ENCODE data around the gene FANCL.
"Not testable (repeated sequence)": the region's sequence is repeated elsewhere in the genome, so short reads cannot be mapped to it uniquely, and the experiment has no call there.

FANCL gene

GRCh38 chr2:58206785-58207184 is 34.3 kb downstream of the FANCL start:
- DNase-seq (ENCODE audit: low read depth, low spot score) = no peak

DNA sequence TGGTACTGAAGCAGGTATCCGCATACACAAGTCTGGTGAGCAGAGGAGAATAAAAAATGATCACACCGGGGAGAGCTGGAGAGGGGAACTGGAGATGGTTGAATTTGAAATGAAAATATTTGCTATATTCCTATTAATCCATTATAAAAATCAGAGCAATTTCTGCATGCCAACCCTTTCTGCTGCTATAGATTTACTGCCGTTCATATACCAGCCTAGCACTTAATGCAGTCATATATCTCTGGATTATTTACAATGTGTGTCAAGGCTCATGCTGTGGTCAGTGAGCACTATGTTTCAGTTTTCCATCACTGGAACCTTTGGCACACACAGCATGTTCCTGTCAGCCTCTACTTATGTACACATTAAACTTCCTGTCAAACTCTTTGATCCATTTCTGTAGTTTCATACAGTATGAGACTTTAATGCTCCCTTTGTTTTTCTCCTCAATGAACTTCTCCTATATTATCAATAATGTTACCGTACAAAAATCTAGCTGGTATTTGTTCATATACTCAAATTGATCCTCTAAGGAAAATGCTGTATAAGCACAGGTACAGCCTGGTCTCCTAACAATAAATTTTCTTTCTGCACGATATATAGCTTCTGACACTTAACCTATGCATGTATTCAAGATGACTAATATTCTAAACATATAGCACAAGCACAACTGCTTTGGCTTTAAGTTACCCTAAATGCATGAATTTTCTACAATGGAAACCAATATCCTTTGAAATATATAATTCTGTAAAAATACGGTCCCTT is 36.7 kb downstream of the FANCL start:
- no peak for DNase-seq (ENCODE audit: low read depth, low spot score)

DNA sequence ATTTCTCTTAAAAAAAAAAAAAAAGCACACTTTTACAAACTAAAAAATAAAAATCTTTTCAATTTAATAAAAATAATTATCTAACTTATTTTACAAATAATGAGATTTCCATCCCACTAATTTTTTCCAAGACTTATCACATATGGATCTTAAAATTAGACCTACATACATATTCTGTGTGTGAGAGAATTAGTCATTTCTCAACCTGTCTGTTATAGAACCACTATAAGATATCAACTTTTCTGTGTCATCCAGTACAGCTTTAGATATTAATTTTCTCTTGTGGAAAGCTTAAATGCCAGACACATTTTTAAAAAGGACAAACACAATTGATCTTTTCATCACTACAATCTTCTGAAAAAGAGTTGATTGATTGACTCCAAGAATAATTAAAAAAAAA is 38.1 kb downstream of the FANCL start:
- DNase-seq (ENCODE audit: low read depth, low spot score) = no peak

GRCh38 chr2:58202404-58202803 is 38.7 kb downstream of the FANCL start:
- DNase-seq (ENCODE audit: low read depth, low spot score) = no peak

GRCh38 chr2:58197894-58198293 is 43.2 kb downstream of the FANCL start:
- no peak for DNase-seq (ENCODE audit: low read depth, low spot score)

- DNase-seq (ENCODE audit: low read depth, low spot score) = no peak
Measured at GRCh38 chr2:58195662-58196061, 45.5 kb downstream of the FANCL start.

GRCh38 chr2:58194458-58194857 is 46.7 kb downstream of the FANCL start:
- DNase-seq (ENCODE audit: low read depth, low spot score) = no peak

- DNase-seq (ENCODE audit: low read depth, low spot score) = not testable (repeated sequence)
Measured at GRCh38 chr2:58187022-58187421, 54.1 kb downstream of the FANCL start.

- DNase-seq (ENCODE audit: low read depth, low spot score) = no peak
Measured at GRCh38 chr2:58186501-58186900, 54.6 kb downstream of the FANCL start.

- no peak for DNase-seq (ENCODE audit: low read depth, low spot score)
Measured at GRCh38 chr2:58182527-58182926, 58.6 kb downstream of the FANCL start.

DNA sequence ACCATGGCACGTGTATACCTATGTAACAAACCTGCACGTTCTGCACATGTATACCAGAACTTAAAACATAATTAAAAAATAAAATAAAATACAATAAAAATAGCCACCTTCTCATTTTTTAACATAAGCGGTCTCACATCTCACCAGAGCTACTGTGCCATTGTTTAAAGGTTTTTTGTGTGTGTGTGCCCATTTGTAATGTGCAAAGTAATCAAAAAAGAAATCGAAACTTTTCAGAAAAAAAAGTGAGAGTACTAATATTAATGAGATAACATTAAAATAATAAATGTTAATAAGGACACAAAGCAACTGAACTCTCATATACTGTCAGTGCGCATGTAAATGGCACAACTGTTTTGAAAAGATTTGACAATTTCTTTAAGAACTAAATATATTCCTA is 60.5 kb downstream of the FANCL start:
- no peak for DNase-seq (ENCODE audit: low read depth, low spot score)

GRCh38 chr2:58180175-58180574 is 61.0 kb downstream of the FANCL start:
- not testable (repeated sequence) for DNase-seq (ENCODE audit: low read depth, low spot score)

DNA sequence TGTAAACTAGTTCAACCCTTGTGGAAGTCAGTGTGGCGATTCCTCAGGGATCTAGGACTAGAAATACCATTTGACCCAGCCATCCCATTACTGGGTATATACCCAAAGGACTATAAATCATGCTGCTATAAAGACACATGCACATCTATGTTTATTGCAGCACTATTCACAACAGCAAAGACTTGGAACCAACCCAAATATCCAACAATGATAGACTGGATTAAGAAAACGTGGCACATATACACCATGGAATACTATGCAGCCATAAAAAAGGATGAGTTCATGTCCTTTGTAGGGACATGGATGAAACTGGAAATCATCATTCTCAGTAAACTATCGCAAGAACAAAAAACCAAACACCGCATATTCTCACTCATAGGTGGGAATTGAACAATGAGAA is 63.9 kb downstream of the FANCL start:
- DNase-seq (ENCODE audit: low read depth, low spot score) = not testable (repeated sequence)

DNA sequence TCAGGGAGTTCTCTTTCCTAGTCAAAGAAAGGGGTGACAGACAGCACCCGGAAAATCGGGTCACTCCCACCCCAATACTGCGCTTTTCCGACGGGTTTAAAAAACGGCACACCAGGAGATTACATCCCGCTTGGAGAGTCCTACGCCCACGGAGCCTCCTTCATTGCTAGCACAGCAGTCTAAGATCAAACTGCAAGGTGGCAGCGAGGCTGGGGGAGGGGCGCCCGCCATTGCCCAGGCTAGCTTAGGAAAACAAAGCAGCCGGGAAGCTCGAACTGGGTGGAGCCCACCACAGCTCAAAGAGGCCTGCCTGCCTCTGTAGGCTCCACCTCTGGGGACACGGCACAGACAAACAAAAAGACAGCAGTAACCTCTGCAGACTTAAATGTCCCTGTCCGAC is 69.3 kb downstream of the FANCL start:
- not testable (repeated sequence) for DNase-seq (ENCODE audit: low read depth, low spot score)

DNA sequence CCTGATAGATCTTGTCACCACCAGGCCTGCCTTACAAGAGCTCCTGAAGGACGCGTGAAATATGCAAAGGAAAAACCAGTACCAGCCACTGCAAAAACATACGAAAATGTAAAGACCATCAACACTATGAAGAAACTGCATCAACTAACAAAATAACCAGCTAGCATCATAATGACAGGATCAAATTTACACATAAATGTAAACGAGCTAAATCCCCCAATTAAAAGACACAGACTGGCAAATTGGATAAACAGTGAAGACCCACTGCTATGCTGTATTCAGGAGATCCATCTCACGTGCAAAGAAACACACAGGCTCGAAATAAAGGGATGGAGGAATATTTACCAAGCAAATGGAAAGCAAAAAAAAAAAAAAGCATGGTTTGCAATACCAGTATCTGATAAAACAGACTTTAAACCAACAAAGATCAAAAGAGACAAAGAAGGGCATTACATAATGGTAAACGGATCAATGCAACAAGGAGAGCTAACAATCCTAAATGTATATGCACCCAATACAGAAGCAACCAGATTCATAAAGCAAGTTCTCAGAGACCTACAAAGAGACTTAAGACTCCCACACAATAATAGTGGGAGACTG is 70.7 kb downstream of the FANCL start:
- DNase-seq (ENCODE audit: low read depth, low spot score) = not testable (repeated sequence)

- DNase-seq (ENCODE audit: low read depth, low spot score) = not testable (repeated sequence)
Measured at GRCh38 chr2:58169845-58170244, 71.3 kb downstream of the FANCL start.

DNA sequence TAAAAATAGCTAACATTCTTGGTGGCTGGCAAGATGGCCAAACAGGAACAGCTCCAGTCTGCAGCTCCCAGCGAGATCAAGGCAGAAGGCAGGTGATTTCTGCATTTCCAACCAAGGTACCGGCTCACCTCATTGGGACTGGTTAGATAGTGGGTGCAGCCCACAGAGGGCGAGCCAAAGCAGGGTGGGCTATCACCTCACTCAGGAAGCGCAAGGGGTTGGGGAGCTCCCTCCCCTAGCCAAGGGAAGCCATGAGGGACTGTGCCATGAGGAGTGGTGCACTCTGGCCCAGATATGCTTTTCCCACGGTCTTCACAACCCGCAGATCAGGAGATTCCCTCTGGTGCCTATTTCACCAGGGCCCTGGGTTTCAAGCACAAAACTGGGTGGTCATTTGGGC is 73.0 kb downstream of the FANCL start:
- not testable (repeated sequence) for DNase-seq (ENCODE audit: low read depth, low spot score)

DNA sequence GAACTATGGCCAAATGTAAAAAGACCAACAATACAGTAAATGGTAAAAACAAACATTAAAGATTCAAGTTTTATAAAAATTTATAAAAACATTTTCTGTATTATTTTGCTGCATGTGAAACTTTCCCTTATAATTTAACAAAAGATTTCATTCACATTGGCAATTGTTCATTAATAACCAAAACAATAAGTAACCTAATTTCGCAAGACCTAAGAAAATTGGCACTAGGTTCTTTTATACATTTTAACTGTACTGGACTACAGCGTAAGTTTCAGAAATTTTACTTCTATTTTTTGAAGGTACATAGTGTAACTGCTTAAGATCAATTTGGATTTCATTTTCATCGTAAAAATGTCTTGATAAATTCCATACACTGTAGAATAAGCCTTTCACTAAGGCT is 77.2 kb downstream of the FANCL start:
- no peak for DNase-seq (ENCODE audit: low read depth, low spot score)

DNA sequence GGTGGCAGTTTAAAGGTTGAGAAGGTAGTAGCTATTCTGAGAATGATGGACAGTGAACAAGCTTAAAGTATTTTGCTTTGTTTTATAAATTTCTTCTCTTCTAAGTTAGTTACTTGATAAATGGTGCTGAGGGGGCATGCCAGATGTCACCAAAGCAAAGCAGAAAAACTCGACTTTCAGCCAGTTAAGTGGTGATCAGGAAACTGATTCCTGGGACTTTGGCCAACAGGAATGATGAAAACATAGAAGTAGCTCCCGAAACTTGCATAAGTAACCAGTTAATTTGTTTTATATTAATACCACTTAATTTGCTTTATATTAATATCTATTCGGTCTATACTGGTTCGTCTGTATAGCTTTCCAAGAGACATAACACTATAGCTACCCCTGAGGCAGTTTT is 82.6 kb downstream of the FANCL start:
- DNase-seq (ENCODE audit: low read depth, low spot score) = no peak

- no peak for DNase-seq (ENCODE audit: low read depth, low spot score)
Measured at GRCh38 chr2:58157754-58158153, 83.4 kb downstream of the FANCL start.

DNA sequence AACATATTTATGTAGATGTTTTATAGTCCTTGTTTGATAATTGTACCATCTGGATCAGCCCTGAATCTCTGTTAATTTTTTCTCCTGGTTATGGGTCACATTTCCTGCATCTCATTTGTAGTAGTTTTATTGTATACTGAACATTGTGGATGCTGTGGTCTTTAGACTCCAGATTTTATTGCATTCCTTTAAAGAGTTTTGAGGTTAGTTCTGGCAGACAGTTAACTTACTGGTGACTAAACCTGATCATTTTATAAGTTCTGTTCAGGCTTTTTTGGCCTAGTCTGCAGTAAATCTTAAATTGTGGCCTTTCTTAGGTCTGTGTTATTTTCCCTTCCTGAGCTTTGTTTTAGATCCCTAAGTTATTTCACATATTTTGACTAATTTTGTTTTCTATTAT is 84.3 kb downstream of the FANCL start:
- no peak for DNase-seq (ENCODE audit: low read depth, low spot score)

- no peak for DNase-seq (ENCODE audit: low read depth, low spot score)
Measured at GRCh38 chr2:58155160-58155778, 85.9 kb downstream of the FANCL start.

- DNase-seq (ENCODE audit: low read depth, low spot score) = no peak
Measured at GRCh38 chr2:58146707-58147106, 94.4 kb downstream of the FANCL start.
